GM12875 (cell line): ENCODE measurements around the gene SLC34A2.

Source experiments
- H3K4me3 ChIP-seq: one replicate; pipeline ENCODE4 v1.5.1; 2011; ENCODE audit warnings: low read depth, low read length, control low read depth
- TF ChIP-seq, protein P1 (sequence below): IDR thresholded peaks from 2 replicates; pipeline ENCODE4 v1.5.1; 2011; ENCODE audit warnings: low read depth, mild to moderate bottlenecking, control low read depth, inconsistent platforms, low read length, moderate library complexity, borderline replicate concordance; ENCODE audit not compliant: insufficient read depth

The SLC34A2 gene

DNA sequence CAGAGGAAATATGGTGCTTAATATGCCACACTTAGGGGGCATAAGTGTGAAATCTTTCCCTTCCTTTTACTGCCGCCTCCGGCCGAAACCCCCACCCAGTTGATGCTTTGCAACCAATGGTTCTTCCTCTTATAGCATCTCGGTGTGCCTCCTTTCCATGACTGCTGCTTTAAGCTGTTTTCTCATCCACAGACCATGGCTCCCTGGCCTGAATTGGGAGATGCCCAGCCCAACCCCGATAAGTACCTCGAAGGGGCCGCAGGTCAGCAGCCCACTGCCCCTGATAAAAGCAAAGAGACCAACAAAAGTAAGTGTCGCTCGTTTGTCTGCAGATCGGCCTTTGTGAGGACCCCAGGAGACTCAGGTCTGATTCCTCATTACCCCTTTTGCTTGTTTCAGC is 6.7 kb downstream of the SLC34A2 start:
- no peak overlapping the region for H3K4me3 ChIP-seq
- TF ChIP-seq, protein P1, sequence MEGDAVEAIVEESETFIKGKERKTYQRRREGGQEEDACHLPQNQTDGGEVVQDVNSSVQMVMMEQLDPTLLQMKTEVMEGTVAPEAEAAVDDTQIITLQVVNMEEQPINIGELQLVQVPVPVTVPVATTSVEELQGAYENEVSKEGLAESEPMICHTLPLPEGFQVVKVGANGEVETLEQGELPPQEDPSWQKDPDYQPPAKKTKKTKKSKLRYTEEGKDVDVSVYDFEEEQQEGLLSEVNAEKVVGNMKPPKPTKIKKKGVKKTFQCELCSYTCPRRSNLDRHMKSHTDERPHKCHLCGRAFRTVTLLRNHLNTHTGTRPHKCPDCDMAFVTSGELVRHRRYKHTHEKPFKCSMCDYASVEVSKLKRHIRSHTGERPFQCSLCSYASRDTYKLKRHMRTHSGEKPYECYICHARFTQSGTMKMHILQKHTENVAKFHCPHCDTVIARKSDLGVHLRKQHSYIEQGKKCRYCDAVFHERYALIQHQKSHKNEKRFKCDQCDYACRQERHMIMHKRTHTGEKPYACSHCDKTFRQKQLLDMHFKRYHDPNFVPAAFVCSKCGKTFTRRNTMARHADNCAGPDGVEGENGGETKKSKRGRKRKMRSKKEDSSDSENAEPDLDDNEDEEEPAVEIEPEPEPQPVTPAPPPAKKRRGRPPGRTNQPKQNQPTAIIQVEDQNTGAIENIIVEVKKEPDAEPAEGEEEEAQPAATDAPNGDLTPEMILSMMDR = no peak

DNA sequence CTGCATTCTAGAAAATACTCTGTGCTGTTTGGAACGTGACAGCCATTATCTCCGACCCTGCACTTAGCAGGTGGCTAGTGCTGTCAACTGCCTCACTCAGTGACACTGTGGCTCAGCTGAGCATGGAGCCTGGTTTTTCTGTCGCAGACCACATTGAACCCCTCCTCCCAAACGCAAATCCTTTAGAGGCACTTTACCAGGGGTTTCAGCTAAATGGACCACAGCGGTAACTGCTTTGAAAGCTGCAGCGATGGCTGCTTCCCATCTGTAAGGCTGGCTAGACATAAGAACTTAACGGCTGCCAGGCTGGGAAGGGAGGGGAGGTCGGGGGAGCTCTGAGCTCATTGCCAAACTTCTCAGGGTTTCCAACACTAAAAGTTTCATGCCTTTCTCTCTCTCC is 8.1 kb downstream of the SLC34A2 start:
- TF ChIP-seq, protein P1 = no peak
- H3K4me3 ChIP-seq = no peak overlapping the region

DNA sequence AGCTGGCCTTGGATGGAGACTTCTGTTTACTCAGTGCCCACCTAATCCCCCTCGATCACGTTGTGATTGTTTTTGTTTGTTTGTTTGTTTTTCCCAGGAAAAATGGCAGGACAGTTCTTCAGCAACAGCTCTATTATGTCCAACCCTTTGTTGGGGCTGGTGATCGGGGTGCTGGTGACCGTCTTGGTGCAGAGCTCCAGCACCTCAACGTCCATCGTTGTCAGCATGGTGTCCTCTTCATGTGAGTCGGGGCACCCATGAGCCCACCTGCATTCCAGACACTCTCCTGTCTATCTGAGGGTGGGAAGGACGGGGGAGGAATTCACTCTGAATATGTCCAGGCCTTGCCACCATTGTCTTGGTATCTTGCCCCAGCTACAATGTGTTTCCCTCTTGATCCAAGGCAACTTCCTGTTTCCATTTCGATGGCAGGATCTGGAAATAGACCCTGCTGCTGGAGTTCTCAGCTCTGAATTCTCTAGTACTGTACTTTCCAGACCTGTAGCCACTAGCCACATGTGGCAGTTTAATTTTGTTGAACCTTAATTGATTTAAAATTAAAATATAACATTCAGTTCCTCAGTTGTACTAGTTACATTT is 10.5 kb downstream of the SLC34A2 start:
- no peak overlapping the region for H3K4me3 ChIP-seq
- TF ChIP-seq, protein P1 = no peak

DNA sequence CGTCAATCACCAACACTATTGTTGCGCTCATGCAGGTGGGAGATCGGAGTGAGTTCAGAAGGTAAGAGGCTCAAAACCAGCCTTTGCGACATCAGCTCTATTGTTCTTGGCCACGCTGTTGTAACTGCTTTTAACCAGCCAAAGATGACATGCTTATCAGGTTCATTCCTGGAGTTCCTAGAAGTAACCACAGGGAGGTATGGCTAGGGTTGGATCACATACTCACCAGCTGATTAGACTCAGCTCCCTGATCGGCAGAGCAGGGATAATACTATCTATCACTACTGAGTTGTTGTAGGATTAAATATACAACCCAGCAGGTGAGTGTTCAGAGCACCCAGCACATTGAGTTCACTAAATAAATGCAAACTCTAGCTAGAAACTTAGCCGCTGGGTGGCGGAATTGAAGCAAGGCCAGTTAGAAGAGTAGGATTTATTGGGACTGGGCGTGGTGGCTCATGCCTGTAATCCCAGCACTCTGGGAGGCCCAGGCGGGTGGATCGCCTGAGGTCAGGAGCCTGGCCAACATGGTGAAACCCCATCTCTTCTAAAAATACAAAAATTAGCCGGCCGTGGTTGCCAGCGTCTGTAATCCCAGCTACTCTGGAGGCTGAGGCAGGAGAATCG is 12.4 kb downstream of the SLC34A2 start:
- TF ChIP-seq, protein P1 = no peak
- H3K4me3 ChIP-seq = no peak overlapping the region

DNA sequence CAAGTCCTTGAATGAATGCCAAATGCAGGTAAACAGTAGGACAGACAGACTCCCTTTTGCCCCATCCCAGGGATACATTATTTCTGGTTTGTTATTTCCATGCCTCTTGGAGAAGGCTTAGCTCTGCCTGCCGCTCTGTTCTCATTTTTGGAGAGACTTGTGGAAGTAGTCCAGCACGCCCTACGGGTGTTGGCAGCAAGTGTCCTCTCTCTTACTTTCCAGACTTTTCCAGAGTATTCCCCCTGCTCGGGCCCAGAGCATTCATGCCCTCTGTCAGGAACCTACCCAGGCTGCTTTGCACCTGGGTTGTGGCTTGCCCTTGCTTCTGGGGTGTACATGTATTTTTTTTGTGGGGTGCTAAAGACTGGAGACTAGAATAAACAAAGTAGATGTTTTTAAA is 15.3 kb downstream of the SLC34A2 start:
- TF ChIP-seq, protein P1 = no peak
- H3K4me3 ChIP-seq = no peak overlapping the region

DNA sequence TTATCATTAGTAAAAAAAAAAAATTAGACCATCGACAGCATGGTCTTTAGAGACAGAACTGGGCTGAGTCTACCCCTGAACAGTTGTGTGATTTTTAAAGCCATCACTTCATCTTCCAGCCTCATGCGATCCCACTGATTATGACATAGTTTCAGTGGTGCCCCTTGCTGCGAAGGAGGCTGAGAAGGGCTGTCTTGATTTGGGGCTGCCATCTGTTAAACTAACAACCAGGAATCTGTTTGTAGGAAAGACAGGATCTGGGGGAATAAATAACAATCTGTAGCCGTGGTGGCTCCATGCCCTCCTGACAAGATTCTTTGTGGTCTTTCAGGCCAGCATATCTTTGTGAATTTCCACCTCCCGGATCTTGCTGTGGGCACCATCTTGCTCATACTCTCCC is 17.1 kb downstream of the SLC34A2 start:
- TF ChIP-seq, protein P1 = no peak
- H3K4me3 ChIP-seq = no peak overlapping the region

DNA sequence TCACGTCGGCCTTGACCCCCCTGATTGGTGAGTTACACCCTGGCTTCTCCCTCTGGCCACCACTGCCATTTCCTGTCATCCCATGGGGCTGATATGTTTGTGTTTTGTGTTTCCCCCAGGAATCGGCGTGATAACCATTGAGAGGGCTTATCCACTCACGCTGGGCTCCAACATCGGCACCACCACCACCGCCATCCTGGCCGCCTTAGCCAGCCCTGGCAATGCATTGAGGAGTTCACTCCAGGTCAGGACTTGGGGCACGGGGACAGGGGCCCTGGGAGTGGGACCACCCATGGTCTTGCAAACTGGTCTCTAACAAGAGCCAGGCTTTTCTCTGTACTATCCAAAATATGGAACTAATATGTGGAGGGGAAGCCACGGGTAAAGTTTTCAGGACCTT is 18.7 kb downstream of the SLC34A2 start:
- no peak overlapping the region for H3K4me3 ChIP-seq
- TF ChIP-seq, protein P1 = no peak
